Omental fat pad (tissue), 4 donors: ENCODE data around the gene CRYGS. TPM values are rescaled to one million over a fixed set of nuclear protein-coding genes. Genes with fewer than 3 reads are reported as not detected.
"Not testable (repeated sequence)": the region's sequence is repeated elsewhere in the genome, so short reads cannot be mapped to it uniquely, and the experiment has no call there.

ENCODE experiments used
- ATAC-seq: fragments of 150-250 bp; one replicate; pipeline ENCODE4 v1.9.1; 2016; ENCODE audit warnings: mild to moderate bottlenecking, moderate library complexity; ENCODE audit not compliant: low FRiP score
- DNase-seq: peaks from one replicate; pipeline ENCODE4 v3.0.0-alpha.2; 2019; ENCODE audit warnings: low spot score
- total RNA-seq, 4 donors: library from RNA; depleted of rRNA; stranded (reverse); fragments of >200 nt; gene quantifications; one replicate each; pipeline ENCODE4 v1.1.0, GENCODE V29; 2016
- TF ChIP-seq, protein P1 (sequence below), 3 donors: fragments of 450-650 bp; IDR thresholded peaks; one replicate each; pipeline ENCODE4 v1.5.1; 2016 to 2017; ENCODE audit warnings: antibody characterized with exemption in 3 of 3, mild to moderate bottlenecking in 3 of 3, moderate library complexity in 2 of 3

The CRYGS gene
- total RNA-seq, 4 donors from 2014 or later: 0.93 to 6.5 (median 3.4) TPM

DNA sequence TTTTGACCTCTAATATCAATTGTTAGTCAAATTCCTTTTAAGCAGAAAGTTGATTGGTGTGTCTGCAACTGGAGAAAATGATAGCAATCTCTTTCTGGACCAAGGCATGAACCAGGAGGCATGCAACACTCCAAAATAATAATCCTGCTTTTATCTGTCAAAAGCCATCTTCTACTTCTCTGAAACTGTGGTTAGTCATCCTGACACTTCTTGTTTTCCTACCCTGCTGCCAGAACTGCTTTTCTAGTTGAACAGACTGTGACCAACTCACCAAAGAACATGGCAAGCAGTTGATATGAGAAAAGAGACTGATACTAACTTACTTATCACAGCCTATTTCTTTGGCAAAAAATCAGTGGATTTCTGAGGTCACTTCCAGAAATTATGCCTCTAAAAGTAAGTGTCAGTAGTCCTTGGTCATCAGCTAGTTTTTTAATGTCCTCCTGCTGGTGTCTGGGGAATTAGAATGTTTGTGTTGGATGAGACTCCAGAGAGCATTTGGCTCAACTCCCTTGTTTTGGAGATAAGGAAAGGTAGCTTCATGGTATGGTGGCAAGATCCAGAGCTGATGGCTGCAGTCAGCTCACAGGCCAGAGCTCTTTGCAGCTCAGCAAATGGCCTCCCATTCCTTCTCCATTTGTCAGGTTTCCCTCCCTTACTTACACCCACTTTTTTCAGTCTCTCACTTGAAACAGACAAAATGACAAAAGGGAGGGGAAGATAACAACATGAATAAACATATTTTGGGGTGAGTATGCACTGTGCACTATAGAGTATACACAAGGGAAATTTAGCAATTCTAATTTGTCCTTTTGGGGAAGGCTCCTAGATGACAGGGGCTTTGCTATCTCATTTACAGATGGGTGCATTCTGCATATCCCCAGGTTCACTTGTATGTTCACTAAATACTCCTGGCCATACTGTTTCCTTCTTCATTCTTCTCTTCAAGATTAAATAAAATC is 7.0 kb downstream of the CRYGS start:
- ATAC-seq (no peak), DNase-seq (no peak)
- TF ChIP-seq, protein P1, sequence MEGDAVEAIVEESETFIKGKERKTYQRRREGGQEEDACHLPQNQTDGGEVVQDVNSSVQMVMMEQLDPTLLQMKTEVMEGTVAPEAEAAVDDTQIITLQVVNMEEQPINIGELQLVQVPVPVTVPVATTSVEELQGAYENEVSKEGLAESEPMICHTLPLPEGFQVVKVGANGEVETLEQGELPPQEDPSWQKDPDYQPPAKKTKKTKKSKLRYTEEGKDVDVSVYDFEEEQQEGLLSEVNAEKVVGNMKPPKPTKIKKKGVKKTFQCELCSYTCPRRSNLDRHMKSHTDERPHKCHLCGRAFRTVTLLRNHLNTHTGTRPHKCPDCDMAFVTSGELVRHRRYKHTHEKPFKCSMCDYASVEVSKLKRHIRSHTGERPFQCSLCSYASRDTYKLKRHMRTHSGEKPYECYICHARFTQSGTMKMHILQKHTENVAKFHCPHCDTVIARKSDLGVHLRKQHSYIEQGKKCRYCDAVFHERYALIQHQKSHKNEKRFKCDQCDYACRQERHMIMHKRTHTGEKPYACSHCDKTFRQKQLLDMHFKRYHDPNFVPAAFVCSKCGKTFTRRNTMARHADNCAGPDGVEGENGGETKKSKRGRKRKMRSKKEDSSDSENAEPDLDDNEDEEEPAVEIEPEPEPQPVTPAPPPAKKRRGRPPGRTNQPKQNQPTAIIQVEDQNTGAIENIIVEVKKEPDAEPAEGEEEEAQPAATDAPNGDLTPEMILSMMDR (IDR thresholded peaks at IDR 0.05): no peak

DNA sequence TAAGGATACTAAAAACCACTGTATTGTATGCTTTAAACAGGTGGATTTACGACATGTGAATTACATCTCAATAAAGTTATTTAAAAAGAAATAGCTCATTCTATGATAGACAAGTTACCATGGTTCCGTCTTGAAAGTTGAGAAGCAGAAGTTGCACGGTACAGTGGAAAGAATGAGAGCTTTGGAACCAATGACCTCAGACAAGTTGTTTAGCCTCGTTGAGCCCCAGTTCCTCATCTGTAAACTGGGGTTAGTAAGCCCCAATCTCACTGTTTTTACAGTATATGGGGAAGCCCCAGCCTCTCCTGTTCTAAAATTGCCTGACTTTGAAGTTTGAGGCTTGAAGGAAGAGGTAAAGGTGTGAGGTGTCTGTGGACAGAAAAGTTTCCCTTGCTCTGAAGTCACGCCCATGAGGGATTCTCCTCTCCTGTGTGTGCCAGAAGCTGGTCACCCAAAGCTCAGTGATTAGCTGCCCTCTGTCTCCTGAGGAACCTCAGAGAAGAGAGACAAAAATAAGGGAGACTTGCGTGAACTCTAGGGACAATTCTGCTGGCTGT is 10.0 kb downstream of the CRYGS start:
- TF ChIP-seq, protein P1 (IDR thresholded peaks at IDR 0.05): no peak
- ATAC-seq: no peak

GRCh38 chr3:186532598-186533072 is 11.5 kb downstream of the CRYGS start:
- TF ChIP-seq, protein P1 (IDR thresholded peaks at IDR 0.05): no peak
- DNase-seq: no peak
- no peak for ATAC-seq

More for the DNA sequence above, 10.0 kb downstream of the CRYGS start:
- DNase-seq: no peak

GRCh38 chr3:186531694-186532093 is 12.5 kb downstream of the CRYGS start:
- not testable (repeated sequence) for ATAC-seq, DNase-seq

DNA sequence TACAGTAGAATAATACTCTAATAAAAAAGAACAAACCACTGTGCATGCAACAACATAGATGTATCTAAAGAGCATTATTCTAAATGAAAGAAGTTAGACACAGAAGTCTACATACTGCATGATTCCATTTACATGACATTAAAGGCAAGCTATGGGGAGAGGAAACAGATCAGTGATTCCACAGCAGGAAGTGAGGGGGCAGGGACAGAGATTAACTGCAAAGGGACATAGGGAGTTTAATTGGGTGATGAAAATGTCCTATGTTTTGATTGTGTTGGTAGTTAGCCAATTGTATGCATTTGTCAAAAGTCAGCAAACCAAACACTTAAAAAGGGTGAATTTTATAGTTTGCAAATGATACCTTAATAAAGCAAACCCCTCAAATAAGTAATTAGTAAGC is 13.8 kb downstream of the CRYGS start:
- no peak for ATAC-seq
- TF ChIP-seq, protein P1 (IDR thresholded peaks at IDR 0.05): no peak
- no peak for DNase-seq

- DNase-seq (no peak), ATAC-seq (no peak)
- TF ChIP-seq, protein P1 (IDR thresholded peaks at IDR 0.05): no peak
Measured at GRCh38 chr3:186529201-186529999, 14.8 kb downstream of the CRYGS start.

GRCh38 chr3:186526256-186526606 is 17.9 kb downstream of the CRYGS start:
- no peak for DNase-seq
- no peak for ATAC-seq

More at GRCh38 chr3:186526256-186526606, 17.9 kb downstream of the CRYGS start:
- TF ChIP-seq, protein P1 (IDR thresholded peaks at IDR 0.05): no peak
